WTC11 (cell line): Measurements from ENCODE around the gene BPTF. TPM values are rescaled to one million over a fixed set of nuclear protein-coding genes. Genes with fewer than 3 reads are reported as not detected.

ENCODE experiments used
- ATAC-seq: fragments of 200-7000 bp; cut with Tn5 transposase; 2 replicates; pipeline ENCODE4 v1.10.0; 2021; ENCODE audit warnings: mild to moderate bottlenecking, moderate library complexity
- CTCF ChIA-PET: fragments of 300-600 bp; sonication (Branson Sonifier 250); formaldehyde crosslinking; loops from one replicate; lab custom pipeline; 2021; ENCODE audit warnings: antibody characterized with exemption; lab: Charles Lee
- POLR2A ChIA-PET: fragments of 350-600 bp; sonication (Branson Sonifier 250); formaldehyde crosslinking; loops from one replicate; lab custom pipeline; 2021; ENCODE audit warnings: antibody characterized with exemption; lab: Charles Lee
- DNase-seq: peaks from one replicate; pipeline ENCODE4 v3.0.0; 2021; ENCODE audit warnings: low spot score
- H3K27ac Mint-ChIP-seq: 2 replicates; pipeline ENCODE4 v1.8.0; 2021; ENCODE audit warnings: mixed read lengths
- H3K27me3 Mint-ChIP-seq: 2 replicates; pipeline ENCODE4 v1.8.0; 2021; ENCODE audit warnings: low read depth, mild to moderate bottlenecking, moderate library complexity, mixed read lengths
- H3K36me3 Mint-ChIP-seq: 2 replicates; pipeline ENCODE4 v1.8.0; 2021; ENCODE audit warnings: mixed read lengths
- H3K4me1 Mint-ChIP-seq: 2 replicates; pipeline ENCODE4 v1.8.0; 2022; ENCODE audit warnings: mixed read lengths
- H3K4me3 Mint-ChIP-seq: 2 replicates; pipeline ENCODE4 v1.8.0; 2021; ENCODE audit warnings: mild to moderate bottlenecking, moderate library complexity, mixed read lengths
- H3K9me3 Mint-ChIP-seq: 2 replicates; pipeline ENCODE4 v1.8.0; 2021; ENCODE audit warnings: mixed read lengths
- ATF2 ChIP-seq: sonication (generic); formaldehyde crosslinking; IDR thresholded peaks from 2 replicates; pipeline ENCODE4 v1.8.1; 2022; ENCODE audit warnings: low read depth, missing genetic modification reagents, borderline replicate concordance
- ELF4 ChIP-seq: sonication (generic); formaldehyde crosslinking; IDR thresholded peaks from 2 replicates; pipeline ENCODE4 v1.8.1; 2022; ENCODE audit warnings: low read depth, mild to moderate bottlenecking, moderate library complexity, missing genetic modification reagents
- ERG ChIP-seq: fragments of 250-450 bp; sonication (Bioruptor Pico); IDR thresholded peaks from 2 replicates; pipeline ENCODE4 v1.8.0; 2021; ENCODE audit warnings: mild to moderate bottlenecking
- ETV6 ChIP-seq: sonication (generic); formaldehyde crosslinking; IDR thresholded peaks from 2 replicates; pipeline ENCODE4 v1.8.1; 2022; ENCODE audit warnings: mild to moderate bottlenecking, missing genetic modification reagents
- FOXP1 ChIP-seq: sonication (generic); formaldehyde crosslinking; IDR thresholded peaks from 2 replicates; pipeline ENCODE4 v1.8.0; 2022; ENCODE audit warnings: missing genetic modification reagents, mild to moderate bottlenecking, moderate library complexity, borderline replicate concordance
- GRHL2 ChIP-seq: fragments of 250-450 bp; sonication (Bioruptor Pico); IDR thresholded peaks from 2 replicates; pipeline ENCODE4 v1.8.0; 2022; ENCODE audit warnings: mild to moderate bottlenecking, moderate library complexity; ENCODE audit not compliant: insufficient replicate concordance, severe bottlenecking
- IRF1 ChIP-seq: sonication (generic); formaldehyde crosslinking; IDR thresholded peaks from 2 replicates; pipeline ENCODE4 v1.8.0; 2023; ENCODE audit warnings: missing genetic modification reagents
- IRF2 ChIP-seq: sonication (generic); formaldehyde crosslinking; IDR thresholded peaks from 2 replicates; pipeline ENCODE4 v1.8.0; 2022; ENCODE audit warnings: low read depth, missing genetic modification reagents, borderline replicate concordance
- PREB ChIP-seq: sonication (generic); formaldehyde crosslinking; IDR thresholded peaks from 2 replicates; pipeline ENCODE4 v1.8.1; 2022; ENCODE audit warnings: mild to moderate bottlenecking, missing genetic modification reagents, moderate library complexity, borderline replicate concordance
- SMAD3 ChIP-seq: sonication (generic); formaldehyde crosslinking; IDR thresholded peaks from 2 replicates; pipeline ENCODE4 v1.8.0; 2022; ENCODE audit warnings: missing genetic modification reagents, mild to moderate bottlenecking, borderline replicate concordance
- SMAD4 ChIP-seq: sonication (generic); formaldehyde crosslinking; IDR thresholded peaks from 2 replicates; pipeline ENCODE4 v1.8.0; 2022; ENCODE audit warnings: mild to moderate bottlenecking, missing genetic modification reagents
- TEAD1 ChIP-seq: sonication (generic); formaldehyde crosslinking; IDR thresholded peaks from 2 replicates; pipeline ENCODE4 v1.8.0; 2022; ENCODE audit warnings: mild to moderate bottlenecking, missing genetic modification reagents
- ZNF232 ChIP-seq: sonication (generic); formaldehyde crosslinking; IDR thresholded peaks from 2 replicates; pipeline ENCODE4 v1.8.0; 2022; ENCODE audit warnings: mild to moderate bottlenecking, missing genetic modification reagents
- ZNF263 ChIP-seq: sonication (generic); formaldehyde crosslinking; IDR thresholded peaks from 2 replicates; pipeline ENCODE4 v1.8.1; 2022; ENCODE audit warnings: low read depth, mild to moderate bottlenecking, moderate library complexity, missing genetic modification reagents
- ZNF396 ChIP-seq: fragments of 250-450 bp; sonication (Bioruptor Pico); IDR thresholded peaks from 2 replicates; pipeline ENCODE4 v1.8.0; 2021; ENCODE audit warnings: mild to moderate bottlenecking, moderate library complexity, borderline replicate concordance
- ZNF512 ChIP-seq: sonication (generic); formaldehyde crosslinking; IDR thresholded peaks from 2 replicates; pipeline ENCODE4 v1.8.1; 2022; ENCODE audit warnings: missing genetic modification reagents, borderline replicate concordance
- total RNA-seq: library from RNA; stranded (reverse); gene quantifications from 3 replicates; pipeline ENCODE4 v1.2.3, GENCODE V29; 2021
- TF ChIP-seq, protein P1 (sequence below): sonication (generic); formaldehyde crosslinking; IDR thresholded peaks from 2 replicates; pipeline ENCODE4 v1.8.0; 2022; ENCODE audit warnings: mild to moderate bottlenecking, missing genetic modification reagents
- TF ChIP-seq, protein P2 (sequence below): sonication (generic); formaldehyde crosslinking; IDR thresholded peaks from 2 replicates; pipeline ENCODE4 v1.8.0; 2022; ENCODE audit warnings: mild to moderate bottlenecking, missing genetic modification reagents
- TF ChIP-seq, protein P3 (sequence below): sonication (generic); formaldehyde crosslinking; IDR thresholded peaks from 2 replicates; pipeline ENCODE4 v1.8.1; 2023; ENCODE audit warnings: mild to moderate bottlenecking, missing genetic modification reagents, moderate library complexity
- TF ChIP-seq, protein P4 (sequence below): fragments of 250-450 bp; sonication (Bioruptor Pico); conservative IDR thresholded peaks from 2 replicates; pipeline ENCODE4 v1.9.0; 2021; ENCODE audit warnings: mild to moderate bottlenecking

The BPTF gene
- total RNA-seq, 1 experiment from 2014 or later, result 178 TPM

DNA sequence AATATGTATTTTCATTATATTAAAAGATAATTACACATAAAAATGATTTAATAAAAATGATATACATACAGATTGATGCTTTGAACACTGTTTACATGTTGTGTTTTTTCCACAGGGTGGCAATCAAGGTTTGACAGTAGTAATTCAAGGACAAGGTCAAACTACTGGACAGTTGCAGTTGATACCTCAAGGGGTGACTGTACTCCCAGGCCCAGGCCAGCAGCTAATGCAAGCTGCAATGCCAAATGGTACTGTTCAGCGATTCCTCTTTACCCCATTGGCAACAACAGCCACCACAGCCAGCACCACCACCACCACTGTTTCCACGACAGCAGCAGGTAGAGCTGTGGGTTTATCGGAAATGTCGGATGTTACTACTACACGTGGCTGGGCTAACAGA is 118.7 kb downstream of the BPTF start:
- Mint-ChIP-seq H3K4me1 (no peaks in the 10 kb centered on the region), H3K27ac (no peak overlapping the region), H3K36me3 (peaks cover 89% of the 10 kb centered on the region), H3K9me3 (no peaks in the 10 kb centered on the region), H3K27me3 (no peaks in the 10 kb centered on the region), H3K4me3 (no peak overlapping the region)
- no peak for ATAC-seq
- TF ChIP-seq ETV6 (CRISPR knock-in tag), result no peak
- TF ChIP-seq ZNF232 (CRISPR knock-in tag), result no peak
- TF ChIP-seq SMAD3 (CRISPR knock-in tag), result no peak
- no peak for TF ChIP-seq SMAD4
- TF ChIP-seq, protein P1, sequence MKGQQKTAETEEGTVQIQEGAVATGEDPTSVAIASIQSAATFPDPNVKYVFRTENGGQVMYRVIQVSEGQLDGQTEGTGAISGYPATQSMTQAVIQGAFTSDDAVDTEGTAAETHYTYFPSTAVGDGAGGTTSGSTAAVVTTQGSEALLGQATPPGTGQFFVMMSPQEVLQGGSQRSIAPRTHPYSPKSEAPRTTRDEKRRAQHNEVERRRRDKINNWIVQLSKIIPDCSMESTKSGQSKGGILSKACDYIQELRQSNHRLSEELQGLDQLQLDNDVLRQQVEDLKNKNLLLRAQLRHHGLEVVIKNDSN, result no peak
- TF ChIP-seq, protein P2, sequence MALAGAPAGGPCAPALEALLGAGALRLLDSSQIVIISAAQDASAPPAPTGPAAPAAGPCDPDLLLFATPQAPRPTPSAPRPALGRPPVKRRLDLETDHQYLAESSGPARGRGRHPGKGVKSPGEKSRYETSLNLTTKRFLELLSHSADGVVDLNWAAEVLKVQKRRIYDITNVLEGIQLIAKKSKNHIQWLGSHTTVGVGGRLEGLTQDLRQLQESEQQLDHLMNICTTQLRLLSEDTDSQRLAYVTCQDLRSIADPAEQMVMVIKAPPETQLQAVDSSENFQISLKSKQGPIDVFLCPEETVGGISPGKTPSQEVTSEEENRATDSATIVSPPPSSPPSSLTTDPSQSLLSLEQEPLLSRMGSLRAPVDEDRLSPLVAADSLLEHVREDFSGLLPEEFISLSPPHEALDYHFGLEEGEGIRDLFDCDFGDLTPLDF (CRISPR knock-in tag), result no peak
- TF ChIP-seq PREB (CRISPR knock-in tag), result no peak
- ChIA-PET CTCF (interaction anchor here (1.4 to 1.9 kb wide), 2 partner anchors 12 to 15 kb away, joined by 3 to 18 read pairs; no protein-coding TSS in a partner anchor), POLR2A (no interaction called here)
- no peak for DNase-seq

DNA sequence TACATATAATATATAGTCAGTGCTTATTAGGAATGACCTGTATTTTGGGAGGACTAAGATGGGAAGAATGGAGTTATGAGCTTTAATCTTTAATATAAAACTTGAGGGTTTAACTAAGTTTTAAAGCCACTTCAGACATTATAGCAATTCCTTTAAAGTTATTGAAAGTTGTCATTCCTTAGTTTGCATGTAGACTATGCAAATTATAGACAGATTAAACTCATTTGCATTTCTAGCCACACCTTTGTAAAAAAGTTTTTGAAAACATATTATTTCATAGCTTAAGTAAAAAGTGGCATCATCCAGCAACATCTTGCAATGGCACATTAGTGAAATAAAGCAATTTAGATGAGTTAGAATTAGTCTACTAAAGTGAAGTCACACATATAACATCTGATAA is 121.2 kb downstream of the BPTF start:
- ATAC-seq (no peak), DNase-seq (no peak)
- H3K9me3 Mint-ChIP-seq, result no peaks in the 10 kb centered on the region
- peaks cover 86% of the 10 kb centered on the region for H3K36me3 Mint-ChIP-seq
- POLR2A ChIA-PET, result no interaction called here
- no peaks in the 10 kb centered on the region for H3K27me3 Mint-ChIP-seq
- H3K4me3 Mint-ChIP-seq, result no peak overlapping the region
- no peaks in the 10 kb centered on the region for H3K4me1 Mint-ChIP-seq
- TF ChIP-seq ZNF396 (CRISPR knock-in tag) (no peak), IRF2 (CRISPR knock-in tag) (no peak), IRF1 (CRISPR knock-in tag) (no peak), ELF4 (CRISPR knock-in tag) (no peak), ERG (CRISPR knock-in tag) (no peak), GRHL2 (no peak), TEAD1 (CRISPR knock-in tag) (no peak), FOXP1 (CRISPR knock-in tag) (no peak), ZNF512 (CRISPR knock-in tag) (no peak), ATF2 (CRISPR knock-in tag) (no peak), ZNF232 (CRISPR knock-in tag) (no peak), ZNF263 (CRISPR knock-in tag) (no peak)
- TF ChIP-seq, protein P3, sequence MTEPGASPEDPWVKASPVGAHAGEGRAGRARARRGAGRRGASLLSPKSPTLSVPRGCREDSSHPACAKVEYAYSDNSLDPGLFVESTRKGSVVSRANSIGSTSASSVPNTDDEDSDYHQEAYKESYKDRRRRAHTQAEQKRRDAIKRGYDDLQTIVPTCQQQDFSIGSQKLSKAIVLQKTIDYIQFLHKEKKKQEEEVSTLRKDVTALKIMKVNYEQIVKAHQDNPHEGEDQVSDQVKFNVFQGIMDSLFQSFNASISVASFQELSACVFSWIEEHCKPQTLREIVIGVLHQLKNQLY (CRISPR knock-in tag), result no peak
- TF ChIP-seq, protein P1, result no peak
- TF ChIP-seq, protein P4, sequence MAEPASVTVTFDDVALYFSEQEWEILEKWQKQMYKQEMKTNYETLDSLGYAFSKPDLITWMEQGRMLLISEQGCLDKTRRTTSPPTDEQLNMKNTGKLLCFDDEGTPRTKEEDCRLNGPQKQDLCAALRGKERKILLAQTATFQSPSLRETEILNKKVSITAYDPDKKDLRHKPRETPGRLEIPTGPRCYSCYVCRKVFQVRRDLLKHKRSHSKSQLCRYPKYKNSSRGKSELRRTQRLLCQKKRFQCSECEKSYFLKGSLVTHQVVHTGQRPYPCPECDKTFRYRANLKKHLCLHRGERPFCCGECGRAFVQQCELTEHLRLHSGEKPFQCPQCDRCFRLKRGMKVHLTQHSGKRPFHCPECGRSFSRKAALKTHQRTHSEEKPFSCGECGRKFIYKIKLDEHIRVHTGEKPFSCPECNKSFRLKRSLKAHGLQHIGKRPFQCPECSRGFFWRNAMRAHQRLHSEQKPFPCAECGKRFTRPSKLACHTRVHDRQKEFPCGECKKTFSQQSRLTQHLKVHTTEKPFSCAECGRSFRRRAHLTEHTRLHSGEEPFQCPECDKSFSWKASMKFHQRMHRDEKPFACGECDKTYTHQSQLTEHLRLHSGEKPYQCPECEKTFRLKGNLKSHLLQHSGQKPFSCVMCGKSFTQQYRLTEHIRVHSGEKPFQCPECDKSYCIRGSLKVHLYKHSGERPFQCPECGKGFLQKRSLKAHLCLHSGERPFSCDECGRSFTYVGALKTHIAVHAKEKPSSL, result no peak
- TF ChIP-seq, all 79 proteins: peak for 0
- CTCF ChIA-PET, result no interaction called here
- no peak overlapping the region for H3K27ac Mint-ChIP-seq
